Measurements from ENCODE around the gene STX10. TPM values are rescaled to one million over a fixed set of nuclear protein-coding genes. Genes with fewer than 3 reads are reported as not detected.
A peak's percentile ranks its signal among the peaks of the same experiment; 100 is the strongest.

The STX10 gene
- polyA plus RNA-seq, 2 of the 4 experiments (the other 2 are of a cell fraction): 41.5 to 61.2 TPM

GRCh38 chr19:13103581-13104359, 46.4 kb downstream of the STX10 start:
- POLR2A ChIA-PET: no interaction called here
- Histone ChIP-seq H3K9me3 (no peaks in the 10 kb centered on the region), H3K4me1 (no peaks in the 10 kb centered on the region), H3K4me2 (no peak overlapping the region), H3K4me3 (no peak overlapping the region), H3K27ac (no peak overlapping the region)
- WGBS (ENCODE audit: missing lambda C conversion rate): 94% methylated on average over 10 of the region's 13 CpGs
- CTCF ChIA-PET: interaction anchor here (1.3 to 3.9 kb wide), 4 partner anchors 10 to 135 kb away, joined by 3 to 23 read pairs (median 10); partner anchors contain the start of gene DAND5
- DNase-seq (ENCODE audit: low read depth in 1 of 2, low spot score in 1 of 2): no peak
- TF ChIP-seq SMC3 (IDR thresholded peaks at IDR 0.05) (no peak), PBX3 (IDR thresholded peaks at IDR 0.05) (no peak), HOXA7 (CRISPR knock-in tag; IDR thresholded peaks at IDR 0.05) (no peak), CHD2 (IDR thresholded peaks at IDR 0.05; ENCODE audit: low read length, partially characterized antibody) (no peak)
- ATAC-seq: no peak
- no peak for FAIRE-seq

GRCh38 chr19:13102666-13103580, 47.3 kb downstream of the STX10 start, which contains the start of gene LYL1:
LYL1 (minus strand) TSS chr19:13102858; CDS start chr19:13101171, 1,687 bp downstream.
- peak in 1 of 2 experiments; percentile 18 for DNase-seq (ENCODE audit: low read depth in 1 of 2, low spot score in 1 of 2)
- no peak for FAIRE-seq
- TF ChIP-seq POLR2A (IDR thresholded peaks at IDR 0.05; ENCODE audit: low read length): no peak
- no peak for TF ChIP-seq ATOH8 (CRISPR knock-in tag; IDR thresholded peaks at IDR 0.05; ENCODE audit: low read depth)
- TF ChIP-seq, protein P1, sequence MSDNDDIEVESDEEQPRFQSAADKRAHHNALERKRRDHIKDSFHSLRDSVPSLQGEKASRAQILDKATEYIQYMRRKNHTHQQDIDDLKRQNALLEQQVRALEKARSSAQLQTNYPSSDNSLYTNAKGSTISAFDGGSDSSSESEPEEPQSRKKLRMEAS (IDR thresholded peaks at IDR 0.05): no peak
- TF ChIP-seq GATA3 (IDR thresholded peaks at IDR 0.05; ENCODE audit: borderline replicate concordance): no peak
- no peak for TF ChIP-seq KDM5A (IDR thresholded peaks at IDR 0.05)
- TF ChIP-seq ZSCAN20 (CRISPR knock-in tag; IDR thresholded peaks at IDR 0.05): no peak
- no peak for TF ChIP-seq ESRRA (IDR thresholded peaks at IDR 0.05; ENCODE audit: borderline replicate concordance, low read length)
- TF ChIP-seq ZNF302 (CRISPR knock-in tag; IDR thresholded peaks at IDR 0.05): no peak
- TF ChIP-seq CBX8 (IDR thresholded peaks at IDR 0.05): no peak
- no peak for TF ChIP-seq MAFK (IDR thresholded peaks at IDR 0.05; ENCODE audit: partially characterized antibody)
- TF ChIP-seq ZC3H11A (IDR thresholded peaks at IDR 0.05): no peak
- no peak for TF ChIP-seq JUN (IDR thresholded peaks at IDR 0.05)
- TF ChIP-seq NPAS2 (CRISPR knock-in tag; IDR thresholded peaks at IDR 0.05; ENCODE audit: borderline replicate concordance): no peak
- TF ChIP-seq EP300 (IDR thresholded peaks at IDR 0.05): no peak
- TF ChIP-seq PHF8 (IDR thresholded peaks at IDR 0.05; ENCODE audit: borderline replicate concordance, low read depth): no peak
- Histone ChIP-seq H3K4me1 (no peaks in the 10 kb centered on the region), H3K9me3 (no peaks in the 10 kb centered on the region), H3K4me2 (peak within 1 kb of the TSS; percentile 58), H3K4me3 (no peak within 1 kb of the TSS), H3K27ac (peak within 1 kb of the TSS; percentile 30 to 73; a peak in 5 of 6 replicates)
- WGBS (ENCODE audit: missing lambda C conversion rate): 47% methylated on average over 15 of the region's 47 CpGs
- peak in 1 of 2 experiments; percentile 70; a peak in 3 of 6 replicates for ATAC-seq
- POLR2A ChIA-PET: no interaction called here
- CTCF ChIA-PET: interaction anchor here (3.9 kb wide), 1 partner anchor 9 kb away, joined by 23 read pairs; no protein-coding TSS in a partner anchor

DNA sequence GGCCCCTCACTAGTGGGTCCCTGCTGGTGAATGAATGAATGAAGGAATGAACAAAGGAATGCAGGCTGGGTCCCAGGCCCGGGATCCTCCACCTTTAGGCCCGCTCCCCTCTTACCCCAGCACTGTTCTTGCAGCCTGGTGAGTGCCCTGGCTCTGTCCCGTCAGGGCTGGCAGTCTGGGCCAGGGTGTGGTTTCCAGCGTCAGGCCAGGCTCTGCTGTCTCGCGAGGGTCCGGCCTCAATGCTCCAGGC, 47.8 kb downstream of the STX10 start:
- 88% methylated on average over 4 of the region's 7 CpGs for WGBS (ENCODE audit: missing lambda C conversion rate)
- TF ChIP-seq CBX2 (IDR thresholded peaks at IDR 0.05; ENCODE audit: borderline replicate concordance, low read depth) (no peak), POLR2AphosphoS2 (conservative IDR thresholded peaks at IDR 0.05; ENCODE audit: low read length) (no peak), MYC (IDR thresholded peaks at IDR 0.05; ENCODE audit: borderline replicate concordance, low read length) (no peak), EHMT2 (IDR thresholded peaks at IDR 0.05; ENCODE audit: low read depth) (no peak), CHD2 (IDR thresholded peaks at IDR 0.05; ENCODE audit: low read length, partially characterized antibody) (peak; percentile 25), HMGXB4 (CRISPR knock-in tag; IDR thresholded peaks at IDR 0.05; ENCODE audit: borderline replicate concordance) (no peak)
- DNase-seq (ENCODE audit: low read depth in 1 of 2, low spot score in 1 of 2) (no peak), FAIRE-seq (no peak), ATAC-seq (peak; percentile 33 to 60; a peak in 3 of 6 replicates)
- CTCF ChIA-PET: interaction anchor here (3.3 kb wide), 1 partner anchor 124 kb away, joined by 15 read pairs; no protein-coding TSS in a partner anchor
- POLR2A ChIA-PET: no interaction called here
- Histone ChIP-seq H3K9me3 (no peaks in the 10 kb centered on the region), H3K4me1 (no peaks in the 10 kb centered on the region), H3K4me2 (peak overlapping the region; percentile 58), H3K4me3 (no peak overlapping the region), H3K27ac (peak overlapping the region; percentile 30 to 73; a peak in 5 of 6 replicates)
